ENCODE data around the gene OGT. TPM values are rescaled to one million over a fixed set of nuclear protein-coding genes. Genes with fewer than 3 reads are reported as not detected.

OGT gene
- total RNA-seq, 2 donors from 2014 or later: 309 to 356 TPM

GRCh38 chrX:71625471-71625870 lies 92.6 kb downstream of the OGT start:
- Mint-ChIP-seq H3K36me3 (no peaks in the 10 kb centered on the region), H3K27ac (no peak overlapping the region), H3K4me3 (no peak overlapping the region), H3K27me3 (no peaks in the 10 kb centered on the region), H3K9me3 (no peaks in the 10 kb centered on the region), H3K4me1 (ENCODE audit: low read depth in 2 of 2) (peaks cover 8 to 36% of the 10 kb centered on the region in 2 donors)
- ATAC-seq (no peak), DNase-seq (ENCODE audit: low spot score) (no peak)

Other genes with a start within 250 kb of the OGT start
- 100 to 1,000 TPM; 403 to 406 TPM for gene NONO, start 249.5 kb upstream of the OGT start, total RNA-seq
- gene ITGB1BP2, start 231.4 kb upstream of the OGT start, total RNA-seq: 10 to 100 TPM in 1 of 2 donors, 1 to 10 TPM in 1; 2.5 to 10.4 TPM
- gene TAF1, start 166.7 kb upstream of the OGT start, total RNA-seq: 10 to 100 TPM; 35.6 to 62.2 TPM
- 1 to 10 TPM; 5.5 to 6.1 TPM for gene GCNA, start 45.3 kb downstream of the OGT start, total RNA-seq
- gene CXCR3, start 85.4 kb downstream of the OGT start, total RNA-seq: 10 to 100 TPM in 1 of 2 donors, 1 to 10 TPM in 1; 2.7 to 14.8 TPM
- gene CXorf49, start 185.2 kb downstream of the OGT start, total RNA-seq: not detected
- gene CXorf49B, start 230.2 kb downstream of the OGT start, total RNA-seq: not detected